Mononuclear cell (primary cell): ENCODE data around the gene CDC5L. TPM values are rescaled to one million over a fixed set of nuclear protein-coding genes. Genes with fewer than 3 reads are reported as not detected.
A peak's percentile ranks its signal among the peaks of the same experiment; 100 is the strongest.

Source experiments
- H3K27me3 ChIP-seq: 2 replicates; pipeline ENCODE4 v1.6.0; 2011; ENCODE audit warnings: low read length, control low read depth; ENCODE audit not compliant: insufficient read depth
- H3K4me1 ChIP-seq: 2 replicates; pipeline ENCODE4 v1.5.1; 2011; ENCODE audit warnings: mild to moderate bottlenecking, low read length, control low read depth; ENCODE audit not compliant: insufficient read depth
- H3K4me3 ChIP-seq: 2 replicates; pipeline ENCODE4 v1.5.1; 2011; ENCODE audit warnings: mild to moderate bottlenecking, low read length, moderate library complexity
- H3K9me3 ChIP-seq: 2 replicates; pipeline ENCODE4 v1.5.1; 2011; ENCODE audit warnings: low read depth, mild to moderate bottlenecking, control low read depth, low read length
- total RNA-seq: library from RNA; depleted of rRNA; stranded (reverse); fragments of >200 nt; gene quantifications from one replicate; pipeline ENCODE4 v1.2.3, GENCODE V29; 2012

Gene CDC5L
- total RNA-seq, 1 donor: 30.5 TPM

DNA sequence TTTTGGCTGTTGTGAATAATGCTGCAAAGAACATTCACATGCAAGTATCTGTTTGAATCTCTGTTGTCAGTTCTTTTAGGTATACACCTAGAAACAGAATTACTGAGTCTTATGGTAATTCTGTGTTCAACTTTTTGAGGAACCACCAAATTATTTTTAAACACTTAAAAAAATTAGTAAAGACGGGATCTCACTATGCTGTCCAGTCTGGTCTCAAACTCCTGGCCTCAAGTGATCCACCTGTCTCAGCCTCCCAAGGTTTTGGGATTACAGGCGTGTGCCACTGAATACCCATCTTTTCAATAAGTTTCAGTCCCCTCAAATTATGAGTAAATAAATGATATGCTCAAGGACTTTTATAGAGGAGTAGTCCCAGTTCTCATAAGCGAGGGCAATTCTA, 27.5 kb upstream of the CDC5L start:
- Histone ChIP-seq H3K27me3 (peaks cover 3% of the 10 kb centered on the region), H3K4me1 (no peaks in the 10 kb centered on the region), H3K4me3 (no peak overlapping the region), H3K9me3 (no peaks in the 10 kb centered on the region)

DNA sequence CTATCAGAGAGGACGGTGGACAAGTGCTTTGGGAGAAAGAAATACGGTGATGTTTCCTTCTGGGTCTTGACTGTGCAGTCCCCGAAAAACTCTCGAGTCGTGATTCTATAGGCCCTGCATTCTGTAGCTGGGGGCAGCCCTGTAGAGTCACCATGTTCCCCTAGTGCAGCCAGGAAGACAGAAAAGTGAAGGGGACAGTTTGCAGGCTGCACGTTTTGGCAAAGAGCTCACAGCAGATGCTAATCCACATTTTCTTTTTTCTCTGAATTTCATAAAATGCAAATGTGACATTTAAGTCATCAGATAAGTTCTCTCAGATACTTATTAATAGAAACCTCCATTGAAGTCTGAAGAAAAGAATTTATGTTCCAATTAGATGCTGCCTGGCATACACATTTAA, 25.6 kb upstream of the CDC5L start:
- no peaks in the 10 kb centered on the region for H3K4me1 ChIP-seq
- H3K9me3 ChIP-seq: no peaks in the 10 kb centered on the region
- H3K4me3 ChIP-seq: no peak overlapping the region
- peaks cover 3% of the 10 kb centered on the region for H3K27me3 ChIP-seq

DNA sequence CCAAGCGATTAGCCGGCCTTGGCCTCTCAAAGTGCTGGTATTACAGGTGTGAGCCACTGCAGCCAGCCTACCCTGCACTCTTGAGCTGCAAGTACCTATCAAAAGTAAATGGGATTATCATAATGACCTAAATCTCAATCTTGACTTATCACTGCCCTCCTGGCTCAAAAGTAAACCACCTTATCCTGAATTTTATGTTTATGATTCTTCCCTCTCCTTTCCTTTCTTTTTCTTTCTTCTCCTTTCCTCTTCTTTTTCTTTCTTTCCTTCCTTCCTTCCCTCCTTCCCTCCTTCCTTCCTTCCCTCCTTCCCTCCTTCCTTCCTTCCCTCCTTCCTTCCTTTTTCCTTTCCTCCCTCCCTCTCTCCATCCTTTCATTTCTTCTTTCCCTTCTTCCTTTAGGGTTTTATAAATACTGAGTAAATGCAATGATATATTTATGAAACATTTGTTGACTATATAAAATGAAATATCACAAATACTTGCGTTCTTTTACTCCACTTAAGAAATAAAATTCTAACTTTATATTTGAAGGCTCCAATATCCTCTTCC, 24.1 kb upstream of the CDC5L start:
- Histone ChIP-seq H3K4me1 (no peaks in the 10 kb centered on the region), H3K27me3 (peaks cover 6% of the 10 kb centered on the region), H3K9me3 (no peaks in the 10 kb centered on the region), H3K4me3 (no peak overlapping the region)

DNA sequence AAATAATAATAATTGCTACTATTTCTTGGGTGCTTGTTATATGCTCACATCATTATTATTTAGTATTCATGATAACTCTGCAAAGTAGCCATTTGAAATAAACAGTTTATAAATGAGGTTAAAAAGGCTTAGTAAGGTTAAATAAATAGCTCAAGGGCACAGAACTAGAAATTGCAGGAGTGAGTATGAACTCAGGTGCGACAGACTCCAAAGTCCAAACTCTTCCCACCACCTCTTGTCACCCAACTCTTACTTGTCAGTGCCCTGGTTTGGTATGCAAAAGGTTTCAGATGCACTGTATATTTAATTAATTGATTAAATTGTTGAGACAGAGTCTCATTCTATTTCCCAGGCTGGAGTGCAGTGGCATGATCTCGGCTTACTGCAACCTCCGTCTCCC, 20.7 kb upstream of the CDC5L start:
- no peak overlapping the region for H3K4me3 ChIP-seq
- no peaks in the 10 kb centered on the region for H3K9me3 ChIP-seq
- H3K4me1 ChIP-seq: no peaks in the 10 kb centered on the region
- H3K27me3 ChIP-seq: peaks cover 6% of the 10 kb centered on the region

DNA sequence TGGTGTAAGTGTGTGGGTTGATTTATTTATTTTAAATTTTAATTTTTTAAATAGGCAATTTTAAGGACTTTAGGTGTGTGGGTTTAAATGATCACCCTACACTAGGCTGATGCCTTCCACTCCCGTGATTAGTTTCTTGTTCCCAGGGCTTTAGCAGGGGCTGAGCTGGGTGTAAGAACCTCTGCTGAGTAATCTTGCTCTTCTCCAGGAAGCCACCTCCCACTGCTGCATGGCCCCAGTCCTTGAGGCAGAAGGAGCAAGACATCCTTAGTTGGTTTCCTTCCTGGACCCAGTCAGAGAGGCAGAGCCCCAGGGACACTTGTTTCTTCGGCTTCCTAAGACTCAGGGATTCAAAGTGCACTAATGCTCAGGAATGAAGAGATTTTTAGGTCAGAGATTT, 19.8 kb upstream of the CDC5L start:
- H3K27me3 ChIP-seq: peaks cover 6% of the 10 kb centered on the region
- H3K9me3 ChIP-seq: no peaks in the 10 kb centered on the region
- H3K4me3 ChIP-seq: no peak overlapping the region
- H3K4me1 ChIP-seq: peaks cover 2% of the 10 kb centered on the region

DNA sequence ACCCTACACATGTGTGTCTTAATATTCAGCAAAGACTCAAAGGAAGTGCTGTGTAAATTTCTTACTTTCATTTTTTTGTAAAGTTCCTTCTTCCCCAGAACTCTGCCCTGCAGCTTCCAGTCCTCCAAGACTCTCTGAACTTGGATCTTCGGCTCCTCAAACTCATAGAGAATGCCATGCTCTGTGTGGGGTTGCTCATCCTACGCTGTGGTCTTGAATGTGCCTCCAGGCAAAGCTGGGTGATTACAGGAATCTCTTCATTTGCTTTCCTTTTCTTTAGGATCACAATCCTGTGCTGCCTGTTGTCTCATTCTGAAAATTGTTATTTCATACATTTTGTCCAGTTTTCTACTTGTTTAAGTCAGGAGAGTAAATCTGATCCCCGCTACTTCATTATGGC, 14.5 kb upstream of the CDC5L start:
- peaks cover 4% of the 10 kb centered on the region for H3K27me3 ChIP-seq
- H3K9me3 ChIP-seq: no peaks in the 10 kb centered on the region
- peaks cover 7% of the 10 kb centered on the region for H3K4me1 ChIP-seq

DNA sequence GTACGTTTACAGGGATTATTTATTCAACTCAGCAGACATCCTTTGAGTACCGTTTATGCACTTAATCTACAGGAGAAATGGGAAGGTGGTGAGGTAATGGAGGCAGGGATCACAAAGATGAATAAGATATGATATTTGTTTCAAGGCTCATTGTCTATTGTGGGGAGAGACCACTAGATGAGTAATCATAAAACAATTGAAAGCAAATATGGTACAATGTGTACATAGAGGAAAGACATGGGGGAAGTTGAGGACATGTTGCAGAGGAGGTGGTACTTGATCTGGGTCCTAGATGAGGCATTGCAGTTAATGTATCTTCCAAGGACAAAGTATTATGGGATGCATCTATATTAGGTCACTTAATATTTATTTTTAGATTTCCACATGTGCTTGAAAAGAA, 13.7 kb upstream of the CDC5L start:
- Histone ChIP-seq H3K4me3 (no peak overlapping the region), H3K4me1 (peaks cover 7% of the 10 kb centered on the region), H3K9me3 (no peaks in the 10 kb centered on the region), H3K27me3 (peaks cover 4% of the 10 kb centered on the region)

More for the DNA sequence above, 14.5 kb upstream of the CDC5L start:
- no peak overlapping the region for H3K4me3 ChIP-seq

DNA sequence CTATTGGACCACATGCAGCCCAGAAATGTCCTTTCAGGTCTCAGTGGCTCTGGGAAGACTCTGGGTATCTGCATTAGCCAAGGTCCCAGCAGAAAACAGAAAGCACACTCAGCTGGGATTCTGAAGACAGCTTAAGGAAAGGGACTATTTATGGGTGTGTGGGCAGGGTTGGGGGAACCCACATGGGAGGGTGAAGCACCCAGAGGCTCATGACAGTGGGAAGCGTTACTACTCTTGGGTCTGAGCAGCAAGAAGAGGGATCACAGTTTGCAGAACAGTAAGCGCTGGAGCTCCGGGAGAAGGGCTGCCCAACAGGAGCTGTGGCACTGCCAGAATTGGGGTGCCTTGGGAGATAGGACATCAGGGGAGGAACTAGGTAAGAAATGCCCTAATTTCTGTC, 12.4 kb upstream of the CDC5L start:
- Histone ChIP-seq H3K4me3 (no peak overlapping the region), H3K4me1 (peaks cover 7% of the 10 kb centered on the region)

DNA sequence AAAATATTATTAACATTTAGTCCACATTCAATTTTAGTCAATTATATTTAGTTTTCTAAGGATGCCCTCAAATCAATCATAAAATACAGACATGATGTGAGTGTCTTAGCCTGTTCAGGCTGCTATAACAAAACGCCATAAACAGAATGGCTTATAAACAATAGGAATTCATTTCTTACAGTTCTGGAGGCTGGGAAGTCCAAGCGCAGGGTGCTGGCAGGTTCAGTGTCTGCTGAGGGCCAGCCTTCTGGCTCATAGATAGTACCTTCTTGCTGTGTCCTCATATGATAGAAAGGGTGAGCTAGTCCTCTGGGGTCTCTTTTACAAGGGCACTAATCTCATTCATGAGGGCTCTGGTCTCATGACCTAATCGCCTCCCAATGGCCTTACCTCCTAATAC, 10.0 kb upstream of the CDC5L start:
- Histone ChIP-seq H3K9me3 (no peaks in the 10 kb centered on the region), H3K27me3 (no peaks in the 10 kb centered on the region), H3K4me3 (no peak overlapping the region), H3K4me1 (peaks cover 23% of the 10 kb centered on the region)

More for the DNA sequence above, 12.4 kb upstream of the CDC5L start:
- H3K9me3 ChIP-seq: no peaks in the 10 kb centered on the region
- peaks cover 4% of the 10 kb centered on the region for H3K27me3 ChIP-seq

DNA sequence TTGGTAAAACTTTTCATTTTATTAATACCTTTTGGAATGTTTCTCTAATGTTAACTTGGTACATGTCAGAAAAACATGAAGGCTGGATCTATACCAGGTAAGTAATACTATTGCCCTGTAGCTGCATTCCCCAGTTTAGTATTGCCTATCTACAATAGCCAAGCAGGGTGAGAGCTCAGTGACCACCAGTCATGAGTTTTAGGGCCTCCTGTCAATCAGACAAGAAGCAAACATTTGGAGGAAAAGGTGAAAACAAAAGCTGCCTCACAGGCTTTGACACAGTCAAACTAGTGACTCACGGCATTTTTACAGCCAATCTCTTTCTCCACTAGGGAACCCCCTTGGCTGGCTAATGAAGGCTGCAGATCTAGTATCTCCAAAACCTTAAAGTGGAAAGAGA, 9.5 kb upstream of the CDC5L start:
- H3K9me3 ChIP-seq: no peaks in the 10 kb centered on the region
- H3K4me1 ChIP-seq: peaks cover 18% of the 10 kb centered on the region
- no peaks in the 10 kb centered on the region for H3K27me3 ChIP-seq

DNA sequence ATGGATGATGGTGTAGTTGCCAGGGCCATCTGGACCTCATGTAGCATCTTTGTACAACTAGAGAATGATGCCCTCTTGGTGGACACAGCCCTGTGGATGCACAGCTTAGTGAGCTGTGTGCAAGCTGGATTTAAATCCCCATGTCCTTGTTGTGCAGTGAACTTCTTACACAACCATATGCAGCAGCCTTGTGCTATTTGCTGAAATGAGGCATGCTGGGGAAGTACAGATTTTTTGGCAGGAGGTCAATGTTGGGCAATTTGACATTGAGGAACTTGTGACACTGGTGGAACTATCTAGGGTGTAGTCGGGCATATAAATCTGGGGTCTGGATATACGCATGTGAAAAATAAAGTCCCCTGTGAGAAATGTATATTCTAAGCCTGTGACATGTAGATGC, 5.8 kb upstream of the CDC5L start:
- Histone ChIP-seq H3K27me3 (no peaks in the 10 kb centered on the region), H3K4me1 (peaks cover 19% of the 10 kb centered on the region), H3K4me3 (no peak overlapping the region), H3K9me3 (no peaks in the 10 kb centered on the region)

More for the DNA sequence above, 9.5 kb upstream of the CDC5L start:
- no peak overlapping the region for H3K4me3 ChIP-seq

DNA sequence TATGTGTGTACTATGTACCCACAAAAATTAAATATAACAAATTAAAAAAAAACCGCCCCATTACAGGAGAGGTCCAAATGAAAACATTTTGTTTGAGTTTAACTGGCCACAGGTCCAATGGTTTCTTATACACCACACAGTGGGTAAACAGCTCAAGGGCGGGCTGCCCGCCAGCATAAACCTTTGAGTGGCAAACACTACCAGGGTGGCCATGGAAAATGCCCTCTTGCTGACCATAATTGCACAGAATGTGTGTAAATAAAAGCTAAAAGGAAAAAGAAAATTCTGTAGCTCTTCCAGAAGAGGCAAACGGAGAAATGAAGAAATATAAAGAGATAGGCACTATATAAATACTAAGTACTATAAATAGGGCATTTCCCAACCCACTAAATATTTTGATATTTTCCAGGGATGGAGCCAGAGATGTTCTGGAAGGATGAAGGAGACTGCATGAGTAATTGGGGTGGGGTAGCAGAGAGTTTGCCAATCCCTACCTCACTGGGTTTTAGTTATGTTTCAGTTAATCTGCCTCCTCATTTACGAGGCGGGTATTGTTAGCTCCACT, 1.1 kb upstream of the CDC5L start:
- Histone ChIP-seq H3K9me3 (no peaks in the 10 kb centered on the region), H3K27me3 (no peaks in the 10 kb centered on the region), H3K4me3 (peak overlapping the region; percentile 72), H3K4me1 (peaks cover 40% of the 10 kb centered on the region)

DNA sequence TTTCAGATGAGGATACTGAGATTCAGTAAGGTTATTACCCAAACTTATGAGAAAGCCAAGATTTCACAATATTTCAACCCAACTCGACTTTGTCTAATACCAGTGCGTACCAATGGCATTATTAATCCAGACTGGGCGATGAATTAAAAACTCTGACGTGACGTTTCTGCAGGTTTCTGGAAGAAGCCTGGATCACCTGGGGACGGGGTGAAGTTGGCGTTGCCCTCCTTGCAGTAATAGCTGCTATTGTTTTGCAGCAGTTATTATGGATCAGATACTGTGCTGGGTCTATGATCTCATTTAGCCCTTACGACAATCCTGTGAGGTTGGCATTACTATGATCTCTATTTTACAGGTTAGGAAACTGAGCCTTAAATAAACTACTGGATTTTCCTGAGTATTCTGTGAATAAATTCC, 569 bp upstream of the CDC5L start:
- H3K4me3 ChIP-seq: peak overlapping the region; percentile 72
- H3K27me3 ChIP-seq: no peaks in the 10 kb centered on the region
- H3K9me3 ChIP-seq: no peaks in the 10 kb centered on the region
- peaks cover 35% of the 10 kb centered on the region for H3K4me1 ChIP-seq

DNA sequence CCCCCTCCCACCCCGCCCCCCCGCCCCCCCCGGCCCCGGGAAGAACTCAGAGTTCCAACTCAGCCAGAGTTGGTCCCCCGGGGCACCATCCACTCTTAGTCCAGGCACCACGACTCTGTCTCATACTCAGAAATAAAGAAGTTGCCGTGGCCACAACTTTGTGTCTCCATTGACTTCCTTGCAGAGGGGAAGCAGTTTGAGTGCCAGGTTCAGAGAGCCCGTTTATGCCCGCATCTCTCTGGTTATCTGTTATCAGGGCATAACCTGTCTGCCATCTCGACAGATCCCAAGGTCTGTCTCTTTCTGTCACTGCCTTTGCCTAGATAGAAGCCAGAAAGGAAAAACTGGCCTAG, 605 bp downstream of the CDC5L start:
- Histone ChIP-seq H3K27me3 (no peaks in the 10 kb centered on the region), H3K9me3 (no peaks in the 10 kb centered on the region), H3K4me1 (peaks cover 30% of the 10 kb centered on the region), H3K4me3 (peak overlapping the region; percentile 72)

DNA sequence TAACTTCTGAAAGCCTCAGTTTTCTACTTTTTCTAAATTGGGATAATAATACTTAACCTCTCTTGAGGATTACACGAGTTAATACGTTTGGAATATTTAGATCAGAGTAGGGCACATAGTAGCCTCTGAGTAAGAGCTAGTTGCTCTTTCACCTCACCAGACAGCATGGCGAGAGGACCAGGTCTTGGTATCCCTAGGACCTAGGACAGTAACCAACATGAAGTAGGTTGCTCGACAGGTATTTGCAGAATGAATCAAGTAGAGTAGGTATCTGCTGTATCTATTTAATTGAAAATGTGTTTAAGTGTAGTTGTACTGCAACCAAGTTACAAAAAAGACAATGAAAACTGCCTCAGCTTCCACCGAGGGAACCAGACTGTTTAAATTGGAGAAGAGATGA, 1.4 kb downstream of the CDC5L start:
- no peak overlapping the region for H3K4me3 ChIP-seq
- H3K27me3 ChIP-seq: no peaks in the 10 kb centered on the region
- no peaks in the 10 kb centered on the region for H3K9me3 ChIP-seq
- H3K4me1 ChIP-seq: peaks cover 30% of the 10 kb centered on the region

DNA sequence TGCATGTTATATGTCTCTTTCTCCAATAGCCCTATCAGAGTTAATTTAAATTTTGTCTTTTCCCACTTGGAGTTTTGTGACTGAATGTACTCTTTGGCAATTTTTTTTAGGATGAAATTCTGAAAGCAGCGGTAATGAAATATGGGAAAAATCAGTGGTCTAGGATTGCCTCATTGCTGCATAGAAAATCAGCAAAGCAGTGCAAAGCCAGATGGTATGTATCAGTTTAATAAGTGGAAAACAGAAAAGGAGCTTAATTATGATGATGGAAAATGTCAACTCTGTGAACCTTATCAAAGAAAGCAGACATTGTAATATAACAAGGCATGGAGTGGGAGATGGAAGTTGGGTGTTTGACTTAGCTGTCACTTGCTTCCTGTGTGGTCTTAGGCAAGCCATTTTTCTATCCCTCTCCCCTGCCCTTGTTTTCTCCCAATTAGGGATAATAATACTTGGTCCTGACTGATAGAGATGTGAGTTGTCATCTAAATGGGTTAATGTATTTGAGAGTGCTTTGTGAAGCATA, 2.7 kb downstream of the CDC5L start:
- H3K9me3 ChIP-seq: no peaks in the 10 kb centered on the region
- H3K4me1 ChIP-seq: peaks cover 30% of the 10 kb centered on the region
- H3K4me3 ChIP-seq: no peak overlapping the region
- H3K27me3 ChIP-seq: no peaks in the 10 kb centered on the region
